NCI-H1105 (cell line): ENCODE measurements around the gene MAPRE3.

Experiments
- DNase-seq: peaks from one replicate; lab custom pipeline; 2025; lab: John Stamatoyannopoulos, UW

Gene MAPRE3

DNA sequence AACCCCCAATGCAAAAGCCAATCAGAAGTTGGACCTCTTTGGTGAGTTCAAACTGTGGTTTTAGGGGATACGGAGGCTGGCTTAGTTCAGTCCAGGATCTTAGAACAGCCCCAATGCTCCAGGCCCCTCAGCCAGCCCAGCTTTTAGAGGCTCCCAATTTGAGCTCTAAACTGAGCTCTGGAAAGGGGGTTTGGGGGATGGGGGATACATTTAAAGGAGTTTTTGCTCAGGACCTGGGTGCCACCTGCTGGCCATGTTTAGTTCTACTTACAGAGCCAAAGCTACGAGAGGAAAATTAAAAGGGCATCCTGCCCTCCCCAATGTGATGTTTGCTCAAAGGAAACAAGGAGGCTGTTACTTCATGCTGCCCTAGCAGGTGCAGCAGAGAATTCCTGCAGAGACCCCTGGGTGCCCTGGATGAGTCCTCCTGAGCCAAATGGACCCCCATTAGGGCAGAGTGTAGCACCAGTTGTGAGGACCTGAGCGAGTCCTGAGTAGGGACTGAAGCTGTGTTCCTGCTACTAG is 46.4 kb downstream of the MAPRE3 start:
- peak; percentile 43 for DNase-seq

DNA sequence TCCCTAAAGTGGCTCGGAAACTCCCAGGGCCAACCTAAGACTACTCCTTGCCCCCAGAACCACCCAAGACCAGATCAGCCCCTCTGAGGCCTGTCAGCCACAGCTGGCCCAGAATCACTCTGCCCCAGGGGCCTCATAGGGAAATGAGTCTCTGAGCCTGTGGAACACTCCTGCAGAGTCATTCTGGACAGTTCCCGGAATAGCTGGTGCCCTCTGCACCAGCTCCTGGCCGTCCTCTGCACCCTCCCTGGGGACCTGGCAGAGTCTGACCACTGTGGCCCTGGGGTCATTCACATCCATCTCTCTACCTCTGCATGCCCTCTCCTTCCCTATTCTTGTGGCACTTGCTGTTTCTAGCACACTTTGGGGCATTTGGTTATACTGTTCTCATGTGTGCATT is 47.7 kb downstream of the MAPRE3 start:
- no peak for DNase-seq

- DNase-seq, result no peak
These were observed 49.0 kb downstream of the MAPRE3 start for GRCh38 chr2:27019459-27019858.

DNA sequence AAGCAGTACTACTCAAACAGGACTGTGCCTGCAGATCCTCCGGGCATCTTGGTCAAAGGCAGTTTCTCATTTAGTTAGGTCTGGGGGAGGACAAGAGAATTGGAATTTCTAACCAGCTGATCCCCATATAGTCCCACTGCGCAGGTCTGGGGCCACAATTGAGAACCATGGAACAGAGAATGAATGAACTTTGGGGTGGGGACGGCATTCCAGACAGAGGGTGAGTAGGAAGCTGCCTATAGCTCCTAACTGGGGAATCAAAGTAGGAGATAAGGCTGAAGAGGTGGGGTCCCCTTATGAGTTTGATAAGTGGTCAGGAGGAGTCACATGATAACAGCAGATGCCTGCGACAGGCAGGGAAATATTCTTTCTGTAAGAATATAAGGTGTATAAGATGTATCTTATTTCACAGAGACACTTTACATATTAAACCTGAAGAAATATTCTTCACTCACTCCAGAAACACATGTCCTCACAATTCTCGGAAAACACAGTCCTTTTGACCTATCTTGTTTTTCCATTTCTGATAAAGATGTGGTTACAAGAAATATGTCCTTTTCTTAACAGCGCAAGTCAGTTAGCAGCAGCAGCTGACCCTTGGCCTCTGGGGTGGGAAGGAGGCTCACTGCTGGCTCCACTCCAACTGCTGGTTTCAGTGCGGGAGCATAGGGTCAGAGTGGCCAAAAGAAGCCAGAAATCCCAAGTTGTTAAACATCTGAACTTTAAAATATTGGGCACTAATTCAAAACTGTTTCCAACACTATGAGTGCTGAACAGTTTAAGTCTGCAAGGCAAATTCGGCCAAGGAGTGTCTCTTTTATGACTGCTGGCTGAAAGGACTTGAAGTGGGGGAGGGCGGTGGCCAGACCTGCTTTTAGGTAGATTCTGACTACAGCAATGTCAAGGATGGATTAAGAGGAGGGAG is 49.8 kb downstream of the MAPRE3 start:
- no peak for DNase-seq

DNA sequence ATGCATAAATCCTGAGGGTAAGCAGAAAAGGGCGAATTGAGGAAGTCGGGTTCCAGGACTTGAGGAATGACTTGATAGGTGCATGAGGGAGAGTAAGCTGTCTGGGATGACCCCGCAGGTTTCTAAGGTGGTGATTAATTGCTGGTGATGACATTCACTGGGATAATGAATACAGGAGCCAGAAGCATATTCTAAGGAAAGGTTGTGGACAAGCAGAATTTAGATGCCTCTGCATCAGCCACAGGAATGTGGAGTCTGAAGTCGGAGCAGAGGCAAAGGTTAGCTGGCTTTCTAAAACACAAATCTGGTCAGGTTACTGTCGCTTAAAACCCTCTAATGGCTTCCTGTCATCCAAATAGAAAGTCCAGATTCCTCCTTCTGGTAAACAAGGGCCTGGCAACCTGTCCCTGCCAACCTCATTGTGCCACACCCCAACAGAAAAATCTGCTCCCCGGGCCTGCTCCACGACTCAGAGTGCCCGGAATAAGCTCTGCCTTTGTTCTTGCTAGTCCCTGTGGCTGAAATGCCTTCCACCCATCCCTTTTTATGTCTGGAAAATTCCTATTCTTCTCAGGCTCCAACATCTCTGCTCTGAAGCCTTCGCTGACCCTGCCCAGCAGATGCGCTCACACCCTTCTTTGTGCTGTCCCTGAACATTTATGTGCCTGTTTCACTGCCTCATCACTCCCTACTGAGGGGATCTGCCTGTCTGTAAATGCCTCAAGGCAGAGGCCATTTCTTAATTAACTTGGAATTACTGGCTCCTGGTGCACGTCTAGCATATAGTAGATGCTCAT is 51.0 kb downstream of the MAPRE3 start:
- DNase-seq, result no peak

DNA sequence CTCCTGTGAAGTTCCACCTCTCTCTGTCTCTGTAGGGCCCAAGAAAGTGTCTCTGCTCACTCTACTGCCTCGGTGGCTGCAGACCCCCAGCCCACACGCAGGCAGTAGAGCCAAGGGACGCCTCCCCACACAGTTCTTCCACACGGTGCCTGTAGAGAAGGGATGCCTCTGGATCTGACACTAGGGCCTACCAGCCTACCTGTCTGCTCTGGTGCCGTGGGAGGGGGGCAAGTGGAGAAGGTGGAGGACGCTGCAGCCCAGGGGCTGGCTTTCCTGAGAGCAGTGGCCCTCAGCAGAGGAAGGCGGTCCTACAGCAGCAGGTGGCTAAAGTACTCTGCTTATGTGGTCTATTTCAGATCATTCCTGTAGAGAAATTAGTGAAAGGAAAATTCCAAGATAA is 53.3 kb downstream of the MAPRE3 start:
- DNase-seq, result no peak

GRCh38 chr2:27024188-27024587 is 53.8 kb downstream of the MAPRE3 start:
- DNase-seq, result no peak

DNA sequence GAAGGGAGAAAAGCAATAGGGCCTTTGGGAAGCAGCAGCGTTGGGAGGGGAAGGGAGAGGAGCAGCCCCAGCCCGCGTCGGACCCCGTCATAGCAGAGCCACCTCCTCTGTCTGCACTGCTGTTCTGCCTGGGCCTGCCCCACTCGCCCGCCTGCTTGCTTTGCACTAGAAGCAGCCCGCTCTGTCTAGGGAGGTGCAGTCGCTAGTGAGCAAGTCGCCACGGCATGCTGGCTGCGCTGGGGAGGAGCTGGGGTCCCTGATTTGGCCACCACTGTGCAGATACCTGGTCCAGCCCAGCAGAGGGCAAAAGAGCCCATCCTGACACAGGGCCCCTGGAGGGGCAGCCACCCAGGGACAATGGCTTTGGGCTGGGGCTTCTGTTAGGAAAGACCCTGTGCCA is 54.4 kb downstream of the MAPRE3 start:
- no peak for DNase-seq

DNA sequence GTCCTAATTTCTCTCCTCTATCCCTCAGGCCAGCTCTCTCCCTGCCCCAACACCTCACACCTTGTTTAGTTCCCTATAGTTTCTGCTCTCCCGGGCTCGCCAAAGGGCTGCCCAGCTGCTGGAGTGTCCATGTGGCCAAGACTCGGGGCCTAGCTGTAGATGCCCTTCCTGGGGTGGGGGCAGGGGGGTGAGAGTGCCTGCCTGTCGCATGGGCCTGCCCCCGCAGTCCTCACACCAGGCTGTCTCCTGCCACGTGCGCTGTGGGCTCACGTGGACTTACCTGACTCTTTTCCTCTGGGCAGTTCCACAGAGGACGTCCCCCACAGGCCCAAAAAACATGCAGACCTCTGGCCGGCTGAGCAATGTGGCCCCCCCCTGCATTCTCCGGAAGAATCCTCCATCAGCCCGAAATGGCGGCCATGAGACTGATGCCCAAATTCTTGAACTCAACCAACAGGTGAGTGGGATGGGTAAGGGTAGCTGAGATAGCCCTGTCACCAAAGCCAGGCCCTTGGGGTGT is 54.9 kb downstream of the MAPRE3 start:
- no peak for DNase-seq

DNA sequence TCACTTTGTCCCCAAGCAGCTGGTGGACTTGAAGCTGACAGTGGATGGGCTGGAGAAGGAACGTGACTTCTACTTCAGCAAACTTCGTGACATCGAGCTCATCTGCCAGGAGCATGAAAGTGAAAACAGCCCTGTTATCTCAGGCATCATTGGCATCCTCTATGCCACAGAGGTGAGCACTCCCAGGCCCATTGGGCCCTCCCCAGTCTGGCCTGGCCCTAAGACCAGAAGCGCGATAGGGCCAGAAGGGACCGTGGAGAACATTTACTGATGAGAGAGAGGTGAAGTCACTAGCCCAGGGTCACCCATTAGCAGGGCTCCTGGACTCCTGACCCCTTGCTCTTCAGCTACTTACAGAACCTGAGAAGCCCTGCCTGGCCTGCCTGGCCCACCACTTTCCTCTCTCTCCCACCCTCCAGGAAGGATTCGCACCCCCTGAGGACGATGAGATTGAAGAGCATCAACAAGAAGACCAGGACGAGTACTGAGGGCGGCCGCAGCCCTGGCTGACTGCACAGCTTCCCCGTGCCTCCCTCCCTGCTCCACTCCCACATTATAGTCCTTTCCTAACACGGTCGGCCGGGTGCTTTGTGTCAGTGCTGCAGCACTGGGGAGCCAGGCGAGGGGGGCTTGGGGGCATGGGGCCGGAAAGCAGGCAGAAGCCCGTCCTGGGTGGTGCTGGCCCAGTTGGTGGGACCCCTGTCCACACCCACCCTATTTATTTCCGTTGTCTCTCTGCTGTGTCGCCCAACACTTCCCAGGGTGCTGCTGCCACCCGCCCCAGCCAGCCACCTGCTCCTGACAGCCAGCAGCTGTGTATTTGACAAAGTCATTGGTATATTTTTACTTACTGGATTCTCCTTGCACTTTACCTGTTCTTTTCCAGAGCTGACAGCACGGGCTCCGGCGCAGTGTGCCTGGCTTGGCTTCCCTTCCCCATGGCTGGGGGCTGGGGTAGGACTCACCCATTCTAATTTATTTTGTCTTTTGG is 55.7 kb downstream of the MAPRE3 start:
- no peak for DNase-seq

DNA sequence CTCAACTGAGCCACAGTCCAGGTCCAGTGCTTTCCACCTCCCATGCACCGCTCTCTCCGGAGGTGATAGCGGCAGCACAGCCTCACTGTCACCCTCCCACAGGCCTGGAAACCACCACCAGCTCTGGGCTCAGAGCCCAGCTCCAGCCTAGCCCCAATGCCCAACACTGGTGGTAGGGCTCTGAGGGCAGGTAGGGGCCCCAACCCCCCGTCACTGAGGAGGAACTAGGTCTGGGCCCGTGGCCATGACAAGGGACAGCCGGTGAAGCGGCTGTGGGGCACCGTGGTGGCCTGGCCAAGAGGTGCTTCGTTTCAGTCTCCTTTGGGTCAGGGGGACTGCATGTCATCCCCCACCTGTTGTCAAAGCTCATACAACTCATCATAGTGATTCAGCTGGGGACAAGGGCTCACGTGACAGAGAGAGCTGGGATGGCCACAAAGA is 56.8 kb downstream of the MAPRE3 start:
- no peak for DNase-seq

- no peak for DNase-seq
These were observed 58.6 kb downstream of the MAPRE3 start for GRCh38 chr2:27029051-27029450.

- peak; percentile 74 for DNase-seq
These were observed 62.2 kb downstream of the MAPRE3 start, which contains the start of gene TMEM214 for GRCh38 chr2:27032495-27033252. TSS of gene TMEM214 (plus strand) at chr2:27032965. CDS start at chr2:27033016, 51 bp downstream.

DNA sequence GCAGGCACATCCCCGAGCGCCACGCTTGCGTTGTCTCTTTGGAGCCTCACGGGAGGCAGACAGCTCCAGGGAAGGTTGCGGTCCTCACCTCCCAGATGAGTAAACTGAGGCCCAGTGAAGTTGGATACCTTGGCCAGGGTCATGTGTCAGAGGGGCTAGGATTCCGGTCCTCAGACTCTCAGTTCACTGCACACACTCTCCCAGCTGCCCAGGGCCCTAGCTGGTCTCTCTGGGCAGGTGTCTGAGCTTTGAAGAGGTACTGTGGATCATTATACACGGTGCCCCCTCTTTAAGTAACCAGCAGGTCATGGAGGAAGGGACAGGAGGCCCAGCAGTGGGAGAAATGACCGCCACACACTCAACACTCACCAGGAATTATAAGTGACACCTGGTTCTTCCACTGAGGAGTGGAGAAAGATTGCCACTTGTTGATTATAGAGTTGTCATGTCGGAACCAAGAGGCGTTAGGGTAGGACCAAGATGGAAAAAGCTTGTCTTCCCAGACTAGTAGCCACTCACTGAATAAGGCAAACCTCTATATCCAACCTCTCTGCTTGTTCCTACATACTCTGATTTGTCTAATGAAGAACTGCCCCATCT is 62.9 kb downstream of the MAPRE3 start:
- DNase-seq, result no peak

GRCh38 chr2:27038012-27038411 is 67.6 kb downstream of the MAPRE3 start:
- no peak for DNase-seq

GRCh38 chr2:27038631-27039339 is 68.3 kb downstream of the MAPRE3 start:
- DNase-seq, result no peak

- no peak for DNase-seq
These were observed 69.0 kb downstream of the MAPRE3 start for GRCh38 chr2:27039426-27039825.

DNA sequence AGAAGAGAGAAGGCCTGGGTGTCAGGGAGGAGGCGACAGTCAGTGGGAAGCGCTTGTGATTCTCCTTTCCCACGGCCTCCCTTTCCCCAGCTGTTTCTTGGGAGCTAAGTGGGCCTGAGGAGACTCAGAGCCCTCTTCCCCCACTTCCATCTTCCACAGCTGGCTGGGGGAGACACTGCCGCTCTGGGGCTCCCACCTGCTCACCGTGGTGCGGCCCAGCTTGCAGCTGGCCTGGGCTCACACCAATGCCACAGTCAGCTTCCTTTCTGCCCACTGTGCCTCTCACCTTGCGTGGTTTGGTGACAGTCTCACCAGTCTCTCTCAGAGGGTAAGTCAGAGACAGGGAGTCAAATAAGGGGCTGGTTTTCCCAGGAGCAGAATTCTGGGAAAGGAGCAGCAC is 69.4 kb downstream of the MAPRE3 start:
- no peak for DNase-seq

DNA sequence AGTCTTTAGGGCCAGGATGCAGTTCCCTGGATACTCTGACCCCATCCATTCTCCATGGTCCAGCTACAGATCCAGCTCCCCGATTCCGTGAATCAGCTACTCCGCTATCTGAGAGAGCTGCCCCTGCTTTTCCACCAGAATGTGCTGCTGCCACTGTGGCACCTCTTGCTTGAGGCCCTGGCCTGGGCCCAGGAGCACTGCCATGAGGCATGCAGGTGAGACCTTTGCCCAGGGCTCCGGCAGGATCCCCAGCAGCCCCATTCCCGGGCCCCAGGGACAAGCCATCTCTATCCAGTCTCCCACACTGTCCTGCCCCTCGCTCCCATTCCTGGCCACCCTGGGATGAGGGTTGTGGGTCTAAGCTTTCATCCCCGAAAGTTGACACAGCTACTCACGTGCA is 69.8 kb downstream of the MAPRE3 start:
- no peak for DNase-seq
